ENCODE results near the gene ROR1. TPM values are rescaled to one million over a fixed set of nuclear protein-coding genes. Genes with fewer than 3 reads are reported as not detected.

ROR1 gene
- total RNA-seq, 2 experiments from 2014 or later, result not detected

GRCh38 chr1:64203420-64203819, 429.6 kb downstream of the ROR1 start, which contains the start of gene UBE2U:
UBE2U (plus strand) TSS chr1:64203623; CDS start chr1:64204051, 428 bp downstream.
- Mint-ChIP-seq H3K9me3 (no peaks in the 10 kb centered on the region), H3K27me3 (peaks cover 10% of the 10 kb centered on the region), H3K4me1 (ENCODE audit: low read depth) (peaks cover 2% of the 10 kb centered on the region), H3K36me3 (ENCODE audit: low read depth) (no peaks in the 10 kb centered on the region), H3K27ac (no peak within 1 kb of the TSS), H3K4me3 (no peak within 1 kb of the TSS)
- POLR2A ChIA-PET, result no interaction called here
- CTCF ChIA-PET, result no interaction called here
- ATAC-seq, result no peak
- no peak for DNase-seq
- intact Hi-C loops (cut with micrococcal nuclease), result no loop called here
- no peak for TF ChIP-seq CTCF (IDR thresholded peaks at IDR 0.05)

GRCh38 chr1:64209221-64209620, 435.4 kb downstream of the ROR1 start:
- Mint-ChIP-seq H3K4me1 (ENCODE audit: low read depth) (no peaks in the 10 kb centered on the region), H3K27me3 (peaks cover 12% of the 10 kb centered on the region), H3K36me3 (ENCODE audit: low read depth) (no peaks in the 10 kb centered on the region), H3K27ac (no peak overlapping the region), H3K4me3 (no peak overlapping the region), H3K9me3 (no peaks in the 10 kb centered on the region)
- TF ChIP-seq CTCF (IDR thresholded peaks at IDR 0.05), result no peak
- ChIA-PET POLR2A (no interaction called here), CTCF (no interaction called here)
- no peak for ATAC-seq
- intact Hi-C loops (cut with micrococcal nuclease), result no loop called here
- no peak for DNase-seq

GRCh38 chr1:64212031-64212430, 438.2 kb downstream of the ROR1 start:
- no peaks in the 10 kb centered on the region for H3K4me1 Mint-ChIP-seq (ENCODE audit: low read depth)
- H3K9me3 Mint-ChIP-seq, result no peaks in the 10 kb centered on the region
- no peak overlapping the region for H3K4me3 Mint-ChIP-seq
- DNase-seq (no peak), ATAC-seq (no peak)
- POLR2A ChIA-PET, result no interaction called here
- CTCF ChIA-PET, result no interaction called here
- intact Hi-C loops (cut with micrococcal nuclease), result no loop called here
- no peaks in the 10 kb centered on the region for H3K36me3 Mint-ChIP-seq (ENCODE audit: low read depth)
- no peak for TF ChIP-seq CTCF (IDR thresholded peaks at IDR 0.05)
- no peak overlapping the region for H3K27ac Mint-ChIP-seq
- H3K27me3 Mint-ChIP-seq, result peaks cover 16% of the 10 kb centered on the region

- H3K27ac Mint-ChIP-seq, result no peak overlapping the region
- H3K4me3 Mint-ChIP-seq, result no peak overlapping the region
- CTCF ChIA-PET, result no interaction called here
- no peak for TF ChIP-seq CTCF (IDR thresholded peaks at IDR 0.05)
- POLR2A ChIA-PET, result no interaction called here
- intact Hi-C loops (cut with micrococcal nuclease), result no loop called here
- H3K9me3 Mint-ChIP-seq, result no peaks in the 10 kb centered on the region
- ATAC-seq (no peak), DNase-seq (no peak)
- H3K4me1 Mint-ChIP-seq (ENCODE audit: low read depth), result no peaks in the 10 kb centered on the region
- no peaks in the 10 kb centered on the region for H3K36me3 Mint-ChIP-seq (ENCODE audit: low read depth)
- peaks cover 24% of the 10 kb centered on the region for H3K27me3 Mint-ChIP-seq
These were observed 441.8 kb downstream of the ROR1 start for GRCh38 chr1:64215576-64215975.

- DNase-seq (no peak), ATAC-seq (no peak)
- H3K4me1 Mint-ChIP-seq (ENCODE audit: low read depth), result peaks cover 15% of the 10 kb centered on the region
- no peak overlapping the region for H3K4me3 Mint-ChIP-seq
- POLR2A ChIA-PET, result no interaction called here
- no peak overlapping the region for H3K27ac Mint-ChIP-seq
- H3K9me3 Mint-ChIP-seq, result no peaks in the 10 kb centered on the region
- TF ChIP-seq CTCF (IDR thresholded peaks at IDR 0.05), result no peak
- peaks cover 24% of the 10 kb centered on the region for H3K27me3 Mint-ChIP-seq
- intact Hi-C loops (cut with micrococcal nuclease), result no loop called here
- no peaks in the 10 kb centered on the region for H3K36me3 Mint-ChIP-seq (ENCODE audit: low read depth)
- CTCF ChIA-PET, result no interaction called here
These were observed 446.4 kb downstream of the ROR1 start for GRCh38 chr1:64220241-64220640.

Measured in activated CD8-positive, alpha-beta T cell treated with anti-CD3 and anti-CD28 coated beads for 36 hours (primary cell).